GM12891 (cell line): Measurements from ENCODE around the gene KCNK15.

Experiments used
- PAX5 ChIP-seq: IDR thresholded peaks from 2 replicates; pipeline ENCODE4 v1.6.1; 2011; ENCODE audit warnings: low read length, moderate library complexity, mild to moderate bottlenecking; ENCODE audit not compliant: insufficient read depth, severe bottlenecking
- POLR2A ChIP-seq: IDR thresholded peaks from 2 replicates; pipeline ENCODE4 v1.6.1; 2011; ENCODE audit warnings: low read depth, low read length, control low read depth
- POLR2AphosphoS5 ChIP-seq: IDR thresholded peaks from 2 replicates; pipeline ENCODE4 v1.6.1; 2011; ENCODE audit warnings: low read depth, low read length, control low read depth
- TAF1 ChIP-seq: IDR thresholded peaks from 2 replicates; pipeline ENCODE4 v1.6.1; 2011; ENCODE audit warnings: low read depth, low read length, control low read depth

- TF ChIP-seq POLR2A (no peak), TAF1 (no peak), POLR2AphosphoS5 (no peak), PAX5 (no peak)
Measured at GRCh38 chr20:44747166-44748004, 1.7 kb downstream of the KCNK15 start.
